HG03520 (cell line): ENCODE data around the gene NUTF2.
"Not testable (repeated sequence)": the region's sequence is repeated elsewhere in the genome, so short reads cannot be mapped to it uniquely, and the experiment has no call there.

ENCODE experiments used
- ATAC-seq: cut with Tn5 transposase; IDR thresholded peaks from one replicate; pipeline ENCODE4 v1.9.1; 2021; ENCODE audit warnings: mild to moderate bottlenecking, moderate library complexity; ENCODE audit not compliant: unreplicated experiment

The NUTF2 gene

DNA sequence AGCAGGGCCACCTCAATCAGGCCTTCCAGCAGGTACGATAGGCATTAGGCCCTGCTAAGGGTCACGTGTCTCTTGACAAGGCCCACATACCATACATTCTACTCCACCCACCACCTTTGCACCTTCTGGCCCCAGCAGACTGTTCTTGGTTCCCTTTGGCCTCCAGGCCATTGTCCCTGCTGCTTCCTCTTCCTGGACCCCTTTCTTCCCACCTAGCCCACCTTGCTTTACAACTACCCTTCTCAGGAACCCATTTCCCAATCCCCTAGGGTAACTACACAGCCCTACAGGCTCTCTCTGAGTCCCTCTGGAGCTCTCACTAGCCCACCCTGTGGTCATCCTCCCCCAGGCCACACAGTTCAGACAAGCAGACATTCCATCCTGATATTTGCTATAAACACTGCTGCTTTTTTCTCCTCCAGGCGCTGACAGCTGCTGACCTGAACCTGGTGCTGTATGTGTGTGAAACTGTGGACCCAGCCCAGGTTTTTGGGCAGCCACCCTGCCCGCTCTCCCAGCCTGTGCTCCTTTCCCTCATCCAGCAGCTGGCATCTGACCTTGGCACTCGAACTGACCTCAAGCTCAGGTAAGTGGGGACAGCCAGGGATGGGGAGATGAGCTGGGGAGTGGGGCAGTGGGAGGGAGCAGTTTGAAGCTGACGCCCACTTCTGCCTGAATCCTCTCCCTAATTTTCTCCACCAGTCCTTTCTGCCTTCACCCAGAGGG, 36.6 kb downstream of the NUTF2 start:
- no peak for ATAC-seq

DNA sequence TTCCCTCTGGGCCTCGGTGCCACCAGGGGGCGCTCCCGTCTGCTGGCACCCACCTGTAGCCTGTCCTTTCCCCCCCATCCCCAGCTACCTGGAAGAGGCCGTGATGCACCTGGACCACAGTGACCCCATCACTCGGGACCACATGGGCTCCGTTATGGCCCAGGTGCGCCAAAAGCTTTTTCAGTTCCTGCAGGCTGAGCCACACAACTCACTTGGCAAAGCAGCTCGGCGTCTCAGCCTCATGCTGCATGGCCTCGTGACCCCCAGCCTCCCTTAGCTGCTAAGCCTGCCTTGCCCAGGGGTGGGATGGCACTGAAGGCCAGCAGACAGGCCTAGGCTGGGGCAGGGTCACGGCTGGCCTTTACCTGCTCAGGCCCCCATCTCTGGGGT, 37.1 kb downstream of the NUTF2 start:
- ATAC-seq = no peak

DNA sequence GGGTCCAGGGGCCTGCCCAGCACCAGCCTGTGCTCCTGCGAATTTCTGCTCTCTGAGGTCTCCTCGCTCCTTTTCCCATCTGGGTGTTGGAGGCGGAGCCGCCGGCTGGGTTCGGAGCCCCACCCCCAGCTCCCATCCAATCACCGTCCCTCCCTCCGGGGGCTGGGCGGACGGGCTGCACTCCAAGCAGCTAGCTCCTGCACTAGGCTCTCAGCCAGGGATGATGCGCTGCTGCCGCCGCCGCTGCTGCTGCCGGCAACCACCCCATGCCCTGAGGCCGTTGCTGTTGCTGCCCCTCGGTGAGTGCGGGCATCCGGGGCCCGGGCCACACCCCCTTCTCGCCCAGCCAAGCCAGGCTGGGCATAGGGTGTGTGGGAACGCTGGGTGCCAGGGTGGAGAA, 38.0 kb downstream of the NUTF2 start, which contains the start of gene NRN1L:
Gene NRN1L, plus strand, starts transcription at position 202 of the 400 bp plus-strand sequence. Its CDS starts 19 bp downstream, at position 221.
- no peak for ATAC-seq

- ATAC-seq = no peak
Observed at GRCh38 chr16:67885545-67885944, 38.8 kb downstream of the NUTF2 start.

- no peak for ATAC-seq
Observed at GRCh38 chr16:67885976-67886375, 39.2 kb downstream of the NUTF2 start.

GRCh38 chr16:67886387-67886786, 39.7 kb downstream of the NUTF2 start:
- ATAC-seq = no peak

DNA sequence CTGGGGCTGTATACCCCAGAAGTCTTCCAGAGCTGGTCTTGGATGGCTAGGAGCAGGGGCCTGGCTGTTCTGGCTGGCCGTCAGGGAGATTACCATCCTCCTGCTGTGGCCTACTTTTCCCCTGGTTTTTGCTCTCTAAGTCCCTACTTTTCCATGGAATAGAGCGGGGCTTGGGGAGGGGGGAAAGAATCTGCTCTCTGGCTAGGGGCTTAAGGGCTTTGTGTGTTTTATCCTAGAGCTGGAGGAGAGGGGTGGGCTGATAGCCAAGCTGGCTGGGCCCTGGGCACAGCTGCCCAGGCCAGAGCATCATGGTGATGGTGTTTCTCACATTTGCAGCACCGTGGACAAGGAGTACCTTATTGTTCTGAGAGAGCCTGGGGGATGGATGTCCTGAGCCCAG, 41.6 kb downstream of the NUTF2 start:
- ATAC-seq = no peak

DNA sequence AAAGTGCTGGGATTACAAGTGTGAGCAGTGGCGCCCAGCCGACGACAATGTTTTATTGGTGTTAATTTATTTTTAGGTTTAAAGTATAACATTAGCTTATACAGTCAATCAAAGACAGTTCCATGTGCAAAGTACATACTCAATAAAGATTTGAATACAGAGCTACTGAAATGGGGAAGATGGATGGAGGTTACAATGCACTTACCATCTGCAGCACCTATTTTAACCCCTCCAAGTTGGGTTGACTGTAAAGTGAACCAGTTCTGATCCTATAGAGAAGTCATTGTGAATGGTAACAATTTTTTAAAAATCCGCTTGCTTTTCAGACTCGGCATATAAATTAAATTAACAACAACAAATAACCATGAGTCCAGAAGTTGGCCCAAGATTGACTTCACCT, 45.6 kb downstream of the NUTF2 start:
- no peak for ATAC-seq

DNA sequence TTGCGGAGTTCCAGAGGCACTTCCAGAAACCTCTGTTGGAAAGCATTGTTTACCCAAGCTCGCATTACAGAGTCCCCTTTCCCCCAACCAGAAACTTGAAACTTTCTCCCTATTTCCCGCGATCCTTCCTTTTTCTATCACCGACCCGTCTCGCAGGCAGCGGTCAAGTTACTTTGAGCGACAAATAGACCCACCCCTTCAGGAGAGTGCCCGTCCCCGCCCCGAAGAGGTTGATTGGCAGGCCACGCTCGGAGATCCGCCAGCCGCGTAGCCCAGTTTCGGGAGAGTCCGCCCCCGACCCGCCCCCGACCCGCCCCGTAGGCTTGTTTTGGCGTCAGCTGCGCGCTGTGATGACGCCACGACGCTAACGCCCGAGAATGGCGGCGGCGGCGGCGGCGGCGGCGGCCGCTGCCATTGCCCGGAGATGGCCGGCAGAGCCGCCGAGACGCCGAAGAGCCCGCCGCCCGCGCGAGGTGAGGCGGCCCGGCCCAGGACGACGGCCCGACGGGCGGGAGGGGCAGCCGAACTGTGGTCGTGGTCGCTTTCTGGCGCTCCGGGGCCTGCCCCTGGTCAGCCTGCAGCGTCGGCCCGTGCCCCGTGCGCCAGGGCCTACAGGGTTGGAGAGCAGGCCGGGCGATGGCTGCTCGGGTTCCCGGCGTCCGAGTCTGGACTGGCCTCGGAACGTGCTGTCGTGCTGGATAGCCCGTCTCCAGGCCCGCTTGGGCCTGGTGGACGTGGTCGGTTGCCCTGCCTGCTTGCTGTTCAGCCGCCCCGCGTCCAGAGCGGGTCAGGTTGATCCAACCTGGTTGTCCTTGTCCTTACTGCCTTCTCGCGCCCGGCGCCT, 46.4 kb downstream of the NUTF2 start, which contains the start of gene PSKH1:
Gene PSKH1, plus strand, starts transcription at position 356 of the 844 bp plus-strand sequence. CDS start 15,496 bp downstream, outside the sequence.
- ATAC-seq = peak; percentile 79

DNA sequence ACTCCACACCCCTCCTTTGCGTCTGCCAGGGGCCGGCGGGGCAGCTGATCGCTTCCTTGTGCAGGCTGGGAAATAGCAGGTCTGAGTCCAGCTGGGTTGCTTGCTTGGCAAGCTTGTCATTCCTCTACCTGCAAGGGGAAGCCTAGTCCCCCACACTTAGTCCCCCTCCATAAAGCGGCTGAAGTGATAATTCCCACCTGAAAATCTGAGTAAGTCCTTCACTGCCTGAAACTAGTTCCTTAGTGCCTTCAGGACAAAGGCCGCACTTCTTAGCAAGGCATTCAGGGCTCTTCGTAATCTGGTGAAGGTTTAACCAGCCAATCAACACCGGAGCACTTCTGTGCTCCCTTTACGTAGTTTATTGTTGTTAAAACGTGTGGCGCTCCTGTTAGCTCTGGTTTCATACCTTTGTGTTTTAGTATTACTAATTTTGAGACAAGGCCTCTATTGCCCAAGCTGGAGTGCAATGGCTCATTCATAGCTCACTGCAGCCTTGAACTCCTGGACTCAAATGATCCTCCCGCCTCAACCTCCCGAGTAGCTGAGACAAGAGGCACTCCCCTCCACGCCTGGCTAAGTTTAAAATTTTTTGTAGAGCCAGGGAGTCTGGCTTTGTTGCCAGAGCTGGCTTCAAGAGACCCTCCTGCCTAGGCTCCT, 47.1 kb downstream of the NUTF2 start:
- no peak for ATAC-seq

- no peak for ATAC-seq
Observed at GRCh38 chr16:67897231-67897630, 50.5 kb downstream of the NUTF2 start.

- ATAC-seq = no peak
Observed at GRCh38 chr16:67901734-67902133, 55.0 kb downstream of the NUTF2 start.

GRCh38 chr16:67902831-67903230, 56.1 kb downstream of the NUTF2 start:
- ATAC-seq = no peak

DNA sequence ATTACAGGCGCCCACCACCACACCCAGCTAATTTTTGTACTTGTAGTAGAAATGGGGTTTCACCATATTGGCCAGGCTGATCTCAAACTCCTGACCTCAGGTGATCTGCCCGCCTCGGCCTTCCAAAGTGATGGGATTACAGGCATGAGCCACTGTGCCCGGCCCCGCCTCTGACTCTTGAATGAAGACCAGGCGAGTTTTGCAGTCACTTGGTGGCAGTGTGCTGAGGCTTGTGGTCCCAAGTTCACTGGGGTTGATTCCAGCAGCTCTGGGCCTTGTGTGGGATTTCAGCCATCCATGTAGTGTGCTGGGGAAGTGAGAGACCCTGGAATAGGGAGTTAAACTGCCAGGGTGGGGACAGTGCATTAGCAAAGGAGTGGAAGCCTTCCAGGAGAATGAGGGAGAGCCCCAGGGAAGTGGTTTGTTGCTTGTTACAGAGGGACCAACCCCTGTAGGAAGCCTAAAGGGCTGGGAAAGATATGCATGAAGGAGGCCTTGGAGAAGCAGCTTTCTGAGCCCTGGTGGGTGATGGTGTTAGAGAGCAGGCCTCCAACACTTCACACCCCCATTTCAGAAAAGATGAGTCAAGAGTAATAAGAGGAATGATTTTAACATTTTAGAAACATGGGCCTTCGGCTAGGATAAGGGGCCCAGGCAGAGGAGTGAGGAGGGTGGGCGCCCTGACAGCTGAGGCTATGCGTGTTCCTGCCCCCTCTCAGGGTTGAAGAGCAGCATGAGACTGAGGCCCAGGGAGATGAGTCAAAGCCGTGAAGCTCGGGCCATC, 60.9 kb downstream of the NUTF2 start:
- no peak for ATAC-seq

GRCh38 chr16:67909056-67909742, 62.5 kb downstream of the NUTF2 start:
- no peak for ATAC-seq

DNA sequence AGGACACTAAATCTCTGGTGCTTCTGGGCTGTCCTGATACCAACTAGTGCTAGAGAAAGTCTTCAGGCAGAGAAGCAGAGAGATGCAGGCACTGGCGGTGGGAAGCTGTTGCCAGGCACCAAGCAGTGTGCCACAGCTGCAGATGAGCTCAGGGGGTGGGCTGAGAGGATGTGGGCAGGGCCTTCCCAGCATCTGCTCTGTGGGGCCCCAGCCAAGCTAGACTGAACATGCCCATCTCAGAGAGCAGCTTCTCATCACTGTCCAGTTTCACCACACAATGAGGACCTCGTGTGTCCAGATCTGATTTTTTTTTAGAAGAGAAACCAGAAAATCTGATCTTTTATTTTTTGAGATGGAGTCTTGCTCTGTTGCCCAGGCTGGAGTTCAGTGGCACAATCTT, 63.4 kb downstream of the NUTF2 start:
- ATAC-seq = no peak

- no peak for ATAC-seq
Observed at GRCh38 chr16:67914758-67915495, 68.2 kb downstream of the NUTF2 start.

DNA sequence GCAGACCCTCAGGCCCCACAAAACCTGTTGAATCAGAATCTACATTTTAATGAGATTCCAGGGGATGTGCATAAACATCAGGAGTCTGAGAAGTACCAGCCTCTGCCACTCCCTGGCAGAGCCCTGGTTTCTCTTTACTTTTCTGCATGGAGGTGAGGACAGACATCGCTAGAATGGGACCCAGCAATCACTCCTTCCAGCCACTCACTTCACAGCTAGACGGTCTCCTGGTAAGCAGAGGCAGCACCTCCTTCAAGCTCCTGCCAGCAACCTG, 68.7 kb downstream of the NUTF2 start:
- not testable (repeated sequence) for ATAC-seq

- no peak for ATAC-seq
Observed at GRCh38 chr16:67915831-67916723, 69.3 kb downstream of the NUTF2 start.
